ENCODE results near the gene CMTM8.

Gene CMTM8

DNA sequence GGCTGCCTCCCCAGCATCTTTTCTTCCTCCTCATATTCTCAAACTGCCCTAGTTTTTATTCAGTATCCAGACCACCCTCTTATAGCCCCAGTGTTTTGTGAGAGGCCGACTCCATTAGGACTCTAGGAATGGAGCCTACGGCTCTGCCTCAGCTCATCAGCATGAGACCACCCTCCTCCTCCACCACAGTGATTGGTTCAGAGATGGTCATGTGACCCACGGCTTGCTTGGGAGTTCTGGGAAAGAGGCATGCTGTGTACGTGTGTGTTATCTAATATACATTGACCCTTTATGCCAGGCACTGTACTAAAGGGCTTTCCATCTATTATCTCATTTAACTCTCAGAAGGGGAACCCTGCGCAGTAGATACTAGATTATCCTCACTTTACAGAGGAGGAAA, 135.4 kb downstream of the CMTM8 start:
- no peaks in the 10 kb centered on the region for H3K79me2 ChIP-seq (ENCODE audit: low read length)
- peaks cover 9% of the 10 kb centered on the region; the same call in 1 of the 2 replicates for H3K4me1 ChIP-seq (ENCODE audit: low read length)
- H3K4me3 ChIP-seq (ENCODE audit: low read length): no peak overlapping the region
- peaks cover 10% of the 10 kb centered on the region for H3K27me3 ChIP-seq (ENCODE audit: low read depth, low read length)
- TF ChIP-seq, protein P1, sequence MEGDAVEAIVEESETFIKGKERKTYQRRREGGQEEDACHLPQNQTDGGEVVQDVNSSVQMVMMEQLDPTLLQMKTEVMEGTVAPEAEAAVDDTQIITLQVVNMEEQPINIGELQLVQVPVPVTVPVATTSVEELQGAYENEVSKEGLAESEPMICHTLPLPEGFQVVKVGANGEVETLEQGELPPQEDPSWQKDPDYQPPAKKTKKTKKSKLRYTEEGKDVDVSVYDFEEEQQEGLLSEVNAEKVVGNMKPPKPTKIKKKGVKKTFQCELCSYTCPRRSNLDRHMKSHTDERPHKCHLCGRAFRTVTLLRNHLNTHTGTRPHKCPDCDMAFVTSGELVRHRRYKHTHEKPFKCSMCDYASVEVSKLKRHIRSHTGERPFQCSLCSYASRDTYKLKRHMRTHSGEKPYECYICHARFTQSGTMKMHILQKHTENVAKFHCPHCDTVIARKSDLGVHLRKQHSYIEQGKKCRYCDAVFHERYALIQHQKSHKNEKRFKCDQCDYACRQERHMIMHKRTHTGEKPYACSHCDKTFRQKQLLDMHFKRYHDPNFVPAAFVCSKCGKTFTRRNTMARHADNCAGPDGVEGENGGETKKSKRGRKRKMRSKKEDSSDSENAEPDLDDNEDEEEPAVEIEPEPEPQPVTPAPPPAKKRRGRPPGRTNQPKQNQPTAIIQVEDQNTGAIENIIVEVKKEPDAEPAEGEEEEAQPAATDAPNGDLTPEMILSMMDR (IDR thresholded peaks at IDR 0.05; ENCODE audit: low read depth, low read length): no peak
- TF ChIP-seq EZH2phosphoT487 (IDR thresholded peaks at IDR 0.05; ENCODE audit: low read depth): no peak
- H3K4me2 ChIP-seq (ENCODE audit: low read length): no peak overlapping the region
- H3K27ac ChIP-seq (ENCODE audit: low read length): no peak overlapping the region
- H2AFZ ChIP-seq (ENCODE audit: low read depth, low read length): no peak overlapping the region
- no peaks in the 10 kb centered on the region for H3K36me3 ChIP-seq (replicated peaks; ENCODE audit: low read depth, low read length)
- no peak overlapping the region for H3K9ac ChIP-seq (ENCODE audit: low read length)
- no peaks in the 10 kb centered on the region for H4K20me1 ChIP-seq (ENCODE audit: insufficient read depth, low read length)
- no peaks in the 10 kb centered on the region for H3K9me3 ChIP-seq (ENCODE audit: insufficient read depth, low read length)

DNA sequence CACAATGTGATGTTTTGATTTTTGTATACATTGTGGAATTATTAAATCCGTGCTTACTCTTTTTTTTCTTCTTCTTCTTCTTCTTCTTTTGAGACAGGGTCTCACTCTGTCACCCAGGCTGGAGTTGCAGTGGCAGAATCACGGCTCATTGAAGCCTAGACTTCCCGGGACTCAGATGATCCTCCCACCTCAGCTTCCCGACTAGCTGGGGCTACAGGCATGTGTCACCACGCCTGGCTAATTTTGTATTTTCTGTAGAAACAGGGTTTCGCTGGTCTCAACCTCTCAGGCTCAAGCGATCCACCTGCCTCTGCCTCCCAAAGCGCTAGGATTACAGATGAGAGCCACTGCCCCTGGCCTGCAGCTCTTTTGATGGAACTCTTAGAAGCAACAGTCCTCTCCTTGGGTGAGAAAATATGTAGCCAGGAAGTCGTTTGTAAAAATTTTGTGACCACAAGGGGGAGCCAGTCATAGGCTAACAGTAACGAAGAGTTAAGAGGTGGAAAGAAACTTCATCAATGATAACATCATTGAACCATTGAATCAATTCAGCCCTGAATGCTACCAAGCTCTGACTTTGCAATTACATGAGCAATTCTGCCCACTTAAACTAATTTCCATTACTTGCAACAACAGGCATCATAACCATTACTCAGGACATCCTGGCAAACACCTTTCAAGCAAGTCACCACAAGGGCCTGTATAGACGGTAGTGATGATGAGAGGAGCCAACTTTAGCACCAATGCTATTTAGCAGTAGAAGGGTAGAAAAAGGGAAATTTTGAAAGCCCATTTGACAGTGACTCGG, 136.5 kb downstream of the CMTM8 start:
- Histone ChIP-seq H3K9ac (ENCODE audit: low read length) (peak overlapping the region; percentile 32), H3K27me3 (ENCODE audit: low read depth, low read length) (peaks cover 18% of the 10 kb centered on the region), H3K27ac (ENCODE audit: low read length) (no peak overlapping the region), H2AFZ (ENCODE audit: low read depth, low read length) (peak overlapping the region; percentile 94), H3K4me2 (ENCODE audit: low read length) (peak overlapping the region; percentile 67), H3K79me2 (ENCODE audit: low read length) (no peaks in the 10 kb centered on the region), H3K9me3 (ENCODE audit: insufficient read depth, low read length) (no peaks in the 10 kb centered on the region), H3K4me3 (ENCODE audit: low read length) (peak overlapping the region; percentile 53), H4K20me1 (ENCODE audit: insufficient read depth, low read length) (no peaks in the 10 kb centered on the region), H3K4me1 (ENCODE audit: low read length) (peaks cover 9% of the 10 kb centered on the region; the same call in 1 of the 2 replicates), H3K36me3 (replicated peaks; ENCODE audit: low read depth, low read length) (no peaks in the 10 kb centered on the region)
- TF ChIP-seq, protein P1 (IDR thresholded peaks at IDR 0.05; ENCODE audit: low read depth, low read length): peak; percentile 88
- TF ChIP-seq EZH2phosphoT487 (IDR thresholded peaks at IDR 0.05; ENCODE audit: low read depth): no peak

DNA sequence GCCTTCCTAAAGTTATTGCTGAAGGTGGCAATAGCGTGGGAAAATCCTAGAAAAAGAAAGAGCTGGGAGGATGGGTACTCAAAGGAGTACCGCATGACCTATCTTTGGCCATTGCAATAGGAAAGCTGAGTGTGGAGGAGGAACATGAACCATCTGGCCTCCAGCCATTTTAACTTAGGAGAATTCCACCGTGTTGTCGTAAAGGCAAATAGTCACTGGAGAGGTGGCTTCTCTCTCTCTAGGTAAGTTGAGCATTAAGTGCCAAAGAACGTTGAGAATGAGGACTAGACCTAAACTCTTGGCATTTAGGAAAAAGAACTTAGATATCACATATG, 137.1 kb downstream of the CMTM8 start:
- Histone ChIP-seq H3K27me3 (ENCODE audit: low read depth, low read length) (peaks cover 24% of the 10 kb centered on the region), H3K9ac (ENCODE audit: low read length) (no peak overlapping the region), H3K79me2 (ENCODE audit: low read length) (no peaks in the 10 kb centered on the region), H3K4me3 (ENCODE audit: low read length) (no peak overlapping the region), H3K9me3 (ENCODE audit: insufficient read depth, low read length) (no peaks in the 10 kb centered on the region), H3K4me1 (ENCODE audit: low read length) (peaks cover 9% of the 10 kb centered on the region; the same call in 1 of the 2 replicates), H2AFZ (ENCODE audit: low read depth, low read length) (no peak overlapping the region), H3K27ac (ENCODE audit: low read length) (no peak overlapping the region), H3K4me2 (ENCODE audit: low read length) (no peak overlapping the region), H3K36me3 (replicated peaks; ENCODE audit: low read depth, low read length) (no peaks in the 10 kb centered on the region), H4K20me1 (ENCODE audit: insufficient read depth, low read length) (no peaks in the 10 kb centered on the region)
- TF ChIP-seq, protein P1 (IDR thresholded peaks at IDR 0.05; ENCODE audit: low read depth, low read length): no peak
- TF ChIP-seq EZH2phosphoT487 (IDR thresholded peaks at IDR 0.05; ENCODE audit: low read depth): no peak

DNA sequence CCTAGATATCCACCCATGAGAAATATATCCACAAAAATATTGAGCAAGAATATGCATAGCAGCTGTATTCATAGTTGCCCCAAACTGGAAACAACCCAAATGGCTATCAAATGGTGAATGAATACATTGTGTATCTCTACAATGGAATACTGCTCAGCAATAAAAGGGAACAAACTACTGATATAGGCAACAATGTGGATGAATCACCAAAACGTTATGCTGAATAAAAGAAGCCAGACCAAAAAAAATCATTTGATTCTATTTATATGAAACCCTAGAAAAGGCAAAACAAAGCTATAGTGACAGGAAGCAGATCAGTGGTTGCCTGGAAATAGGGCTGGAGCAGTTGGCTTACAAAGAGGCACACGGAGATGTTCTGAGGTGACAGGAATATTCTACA, 137.6 kb downstream of the CMTM8 start:
- H3K27me3 ChIP-seq (ENCODE audit: low read depth, low read length): peaks cover 27% of the 10 kb centered on the region
- H3K27ac ChIP-seq (ENCODE audit: low read length): no peak overlapping the region
- no peak overlapping the region for H2AFZ ChIP-seq (ENCODE audit: low read depth, low read length)
- H3K9me3 ChIP-seq (ENCODE audit: insufficient read depth, low read length): no peaks in the 10 kb centered on the region
- H3K4me2 ChIP-seq (ENCODE audit: low read length): no peak overlapping the region
- no peaks in the 10 kb centered on the region for H3K79me2 ChIP-seq (ENCODE audit: low read length)
- H3K4me1 ChIP-seq (ENCODE audit: low read length): peaks cover 9% of the 10 kb centered on the region; the same call in 1 of the 2 replicates
- no peaks in the 10 kb centered on the region for H3K36me3 ChIP-seq (replicated peaks; ENCODE audit: low read depth, low read length)
- no peaks in the 10 kb centered on the region for H4K20me1 ChIP-seq (ENCODE audit: insufficient read depth, low read length)
- TF ChIP-seq, protein P1 (IDR thresholded peaks at IDR 0.05; ENCODE audit: low read depth, low read length): no peak
- TF ChIP-seq EZH2phosphoT487 (IDR thresholded peaks at IDR 0.05; ENCODE audit: low read depth): no peak
- H3K9ac ChIP-seq (ENCODE audit: low read length): no peak overlapping the region
- H3K4me3 ChIP-seq (ENCODE audit: low read length): no peak overlapping the region

Data from OCI-LY3 (cell line).